ENCODE measurements around the gene PIGB.
"Not testable (repeated sequence)": the region's sequence is repeated elsewhere in the genome, so short reads cannot be mapped to it uniquely, and the experiment has no call there.

PIGB gene

DNA sequence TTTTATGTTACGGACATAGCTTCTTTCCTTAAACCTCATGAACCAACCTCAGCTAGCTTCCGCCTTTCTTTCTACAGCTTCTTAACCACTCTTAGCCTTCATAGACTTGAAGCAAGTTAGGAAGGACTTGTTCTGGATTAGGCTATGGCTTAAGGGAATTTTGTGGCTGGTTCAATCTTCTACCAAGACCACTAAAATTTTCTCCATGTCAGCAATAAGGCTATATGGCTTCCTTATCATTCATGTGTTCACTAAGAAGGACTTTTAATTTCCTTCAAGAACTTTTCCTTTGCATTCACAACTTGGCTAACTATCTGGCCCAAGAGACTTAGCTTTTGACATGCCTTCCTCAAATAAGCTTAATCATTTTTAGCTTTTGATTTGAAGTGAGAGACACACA is 64.7 kb downstream of the PIGB start:
- DNase-seq: no peak

DNA sequence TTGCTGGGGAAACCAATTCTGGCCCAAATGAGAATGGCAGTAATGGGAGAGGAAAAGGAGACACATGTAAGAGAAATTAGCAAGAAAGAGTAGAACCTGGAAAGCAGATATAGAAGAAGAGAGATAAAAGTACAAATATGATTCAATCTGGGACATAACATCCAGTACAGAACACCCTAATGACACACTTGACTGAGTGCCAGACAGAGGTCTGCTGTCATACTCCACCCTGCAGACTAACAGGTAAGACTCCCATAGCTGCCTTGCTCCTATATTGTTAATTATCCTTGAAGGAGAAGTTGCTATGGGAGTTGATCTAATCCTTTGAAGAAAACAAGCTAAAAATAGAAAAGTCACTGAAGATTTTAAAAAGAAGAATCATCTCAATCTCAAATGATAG is 68.0 kb downstream of the PIGB start:
- no peak for DNase-seq

DNA sequence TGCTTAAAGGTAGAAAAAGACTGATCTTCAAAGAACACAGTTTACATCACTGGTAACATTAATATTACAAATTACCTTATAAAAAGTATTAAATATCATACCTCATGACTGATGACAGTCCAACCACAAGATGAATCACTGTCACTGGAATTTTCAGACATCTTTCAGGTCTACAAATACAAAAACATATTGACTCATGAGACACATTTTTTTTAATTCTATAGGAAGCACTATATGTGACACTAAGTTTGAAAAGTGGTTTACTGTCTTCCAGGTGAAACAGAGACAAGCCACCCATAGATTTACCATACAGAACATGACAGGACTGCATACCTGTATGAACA is 70.2 kb downstream of the PIGB start:
- no peak for DNase-seq

DNA sequence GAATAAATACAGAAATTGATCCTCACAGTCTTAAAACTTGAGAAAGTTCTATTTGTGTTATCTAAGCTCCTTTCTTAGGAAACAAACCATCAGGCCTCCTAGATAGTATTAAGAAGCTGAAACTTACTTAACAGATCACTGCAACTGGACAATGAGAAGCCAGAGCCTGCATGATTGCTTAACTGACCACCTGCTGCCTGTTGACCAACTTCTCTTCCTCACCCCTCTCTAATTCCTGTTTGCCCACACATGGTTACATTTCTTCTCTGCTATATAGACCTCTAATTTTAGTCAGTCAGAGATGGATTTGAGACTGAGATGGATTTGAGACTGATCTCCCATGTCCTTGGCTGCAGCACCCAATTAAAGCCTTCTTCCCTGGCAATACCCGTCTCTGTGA is 75.7 kb downstream of the PIGB start:
- DNase-seq: no peak

DNA sequence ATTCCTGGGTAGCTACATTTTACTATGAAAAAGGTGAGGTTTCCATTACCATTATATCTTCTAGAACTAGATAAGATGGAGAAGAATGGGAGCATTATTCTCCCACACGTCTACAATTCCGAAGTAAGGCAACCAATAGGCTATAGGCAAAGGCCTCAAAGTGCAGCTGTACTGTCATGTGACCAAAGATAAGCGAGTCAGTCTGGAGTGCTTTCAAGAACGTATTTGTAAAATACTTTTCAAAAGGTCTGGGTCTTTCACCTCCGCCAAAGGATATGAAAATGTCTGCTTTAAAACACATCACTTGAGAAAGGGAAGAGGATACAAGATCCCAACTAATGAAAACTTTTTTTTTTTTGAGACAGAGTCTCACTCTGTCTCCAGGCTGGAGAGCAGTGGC is 79.2 kb downstream of the PIGB start:
- no peak for DNase-seq

DNA sequence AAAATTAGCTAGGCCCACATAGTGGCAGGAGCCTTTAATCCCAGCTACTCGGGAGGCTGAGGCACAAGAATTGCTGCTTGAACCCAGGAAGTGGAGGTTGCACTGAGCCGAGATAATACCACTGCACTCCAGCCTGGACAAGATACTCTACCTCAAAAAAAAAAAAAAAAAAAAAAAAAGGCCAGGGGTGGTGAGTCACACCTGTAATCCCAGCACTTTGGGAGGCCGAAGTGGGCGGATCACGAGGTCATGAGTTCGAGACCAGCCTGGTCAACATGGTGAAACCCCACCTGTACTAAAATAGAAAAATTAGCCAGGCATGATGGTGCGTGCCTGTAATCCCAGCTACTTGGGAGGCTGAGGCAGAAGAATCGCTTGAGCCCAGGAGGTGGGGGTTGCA is 81.0 kb downstream of the PIGB start:
- DNase-seq: not testable (repeated sequence)

DNA sequence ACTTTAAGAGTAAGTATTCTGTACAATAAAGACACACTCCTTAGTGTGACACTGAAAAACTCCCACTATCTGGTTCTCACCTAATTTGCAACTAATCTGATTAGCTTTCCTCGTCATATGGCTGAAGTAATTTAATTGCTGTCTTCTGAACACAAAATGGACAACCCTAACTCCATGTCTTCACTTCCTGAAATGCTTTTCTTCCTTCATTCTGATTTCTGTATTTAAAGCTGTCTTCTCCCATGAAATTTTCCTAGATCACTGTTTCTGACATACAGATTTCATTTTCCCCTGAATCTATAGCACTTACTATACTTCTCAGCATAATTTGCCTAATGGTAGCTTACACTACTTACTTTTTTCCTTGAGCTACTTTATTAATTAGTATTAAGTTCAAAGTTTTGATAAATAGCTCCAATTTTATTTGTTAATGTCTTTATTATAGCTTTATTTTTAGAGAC is 82.8 kb downstream of the PIGB start:
- no peak for DNase-seq

DNA sequence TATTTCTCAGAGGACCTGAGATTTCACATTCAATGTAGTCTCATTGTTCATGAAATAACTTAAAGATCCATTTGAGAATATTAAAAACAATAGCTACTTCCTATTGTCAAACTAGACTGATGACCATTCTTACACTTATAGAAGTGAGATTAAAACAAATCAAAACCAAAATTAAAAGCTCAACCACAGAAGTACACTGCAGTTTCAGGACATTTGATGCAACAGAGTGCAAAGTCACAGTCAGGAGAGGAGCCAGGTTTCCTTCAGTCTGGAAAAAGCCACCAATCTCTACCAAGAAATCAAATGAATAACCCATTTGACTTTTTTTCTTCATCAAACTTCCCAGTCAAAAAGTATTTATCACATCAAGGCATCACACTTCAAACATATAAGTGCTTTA is 83.7 kb downstream of the PIGB start:
- no peak for DNase-seq

DNA sequence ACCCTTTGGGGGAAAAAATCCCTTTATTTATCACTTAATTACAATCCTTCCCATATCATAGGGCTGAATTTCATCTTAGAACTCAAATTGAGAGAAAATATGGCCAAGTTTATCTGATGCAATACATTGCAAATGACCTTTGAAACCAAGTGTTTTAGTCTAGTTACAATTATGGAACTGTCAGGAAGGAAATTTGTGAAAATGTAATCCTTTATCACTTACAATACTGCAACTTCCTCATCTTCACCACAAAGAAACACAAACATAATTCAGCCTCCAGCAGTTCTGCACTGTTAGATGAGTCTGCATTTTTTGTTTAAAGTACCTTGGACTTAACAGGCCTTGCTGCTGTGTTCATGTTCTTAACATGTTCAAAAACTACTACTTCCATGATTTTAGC is 84.5 kb downstream of the PIGB start:
- no peak for DNase-seq

All from NCI-H1092 (cell line).